Activated T-cell treated with anti-CD3 and anti-CD28 coated beads for 24 hours (primary cell): ENCODE results near the gene KIF16B.

Experiments
- DNase-seq: peaks from one replicate; pipeline ENCODE4 v3.0.0-alpha.2; 2020; ENCODE audit warnings: low read depth

The KIF16B gene

DNA sequence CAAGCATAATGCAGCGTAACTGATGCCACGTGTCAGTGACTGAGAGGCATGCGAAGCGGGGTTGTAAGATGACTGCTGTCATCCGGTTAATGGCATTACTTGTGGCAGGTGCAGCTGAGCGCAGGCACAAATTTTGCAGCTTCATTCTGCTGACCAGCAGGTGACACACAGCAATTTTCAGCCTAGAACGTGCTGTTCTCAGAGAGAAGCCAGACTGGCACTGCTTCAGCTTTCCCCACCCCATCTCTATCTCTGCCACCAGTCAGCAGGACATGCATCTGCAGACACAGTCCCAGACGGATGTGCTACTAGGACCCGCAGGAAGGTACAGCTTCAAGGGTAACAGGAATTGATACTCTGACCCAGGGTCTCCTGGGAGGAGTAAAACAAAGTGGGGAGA is 221.8 kb downstream of the KIF16B start:
- no peak for DNase-seq

DNA sequence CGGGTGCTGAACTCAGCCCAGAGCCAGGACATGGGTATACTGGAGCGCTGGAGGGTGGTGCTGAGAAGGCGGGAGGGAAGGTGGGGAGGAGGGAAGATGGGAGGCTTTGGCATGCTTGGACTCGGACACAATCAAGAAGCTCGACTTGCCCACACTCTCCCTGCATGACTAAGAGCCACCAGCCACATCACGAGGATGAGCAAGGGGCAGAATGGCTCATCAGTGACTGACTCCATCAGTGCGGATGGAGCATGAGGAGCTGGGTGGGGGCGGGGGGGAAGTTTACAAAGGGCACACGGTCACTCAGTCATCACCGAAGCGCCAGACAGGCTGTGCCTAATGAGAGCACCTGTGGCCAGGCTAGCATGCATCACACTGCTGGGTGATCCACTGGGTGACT is 222.8 kb downstream of the KIF16B start:
- DNase-seq = no peak

DNA sequence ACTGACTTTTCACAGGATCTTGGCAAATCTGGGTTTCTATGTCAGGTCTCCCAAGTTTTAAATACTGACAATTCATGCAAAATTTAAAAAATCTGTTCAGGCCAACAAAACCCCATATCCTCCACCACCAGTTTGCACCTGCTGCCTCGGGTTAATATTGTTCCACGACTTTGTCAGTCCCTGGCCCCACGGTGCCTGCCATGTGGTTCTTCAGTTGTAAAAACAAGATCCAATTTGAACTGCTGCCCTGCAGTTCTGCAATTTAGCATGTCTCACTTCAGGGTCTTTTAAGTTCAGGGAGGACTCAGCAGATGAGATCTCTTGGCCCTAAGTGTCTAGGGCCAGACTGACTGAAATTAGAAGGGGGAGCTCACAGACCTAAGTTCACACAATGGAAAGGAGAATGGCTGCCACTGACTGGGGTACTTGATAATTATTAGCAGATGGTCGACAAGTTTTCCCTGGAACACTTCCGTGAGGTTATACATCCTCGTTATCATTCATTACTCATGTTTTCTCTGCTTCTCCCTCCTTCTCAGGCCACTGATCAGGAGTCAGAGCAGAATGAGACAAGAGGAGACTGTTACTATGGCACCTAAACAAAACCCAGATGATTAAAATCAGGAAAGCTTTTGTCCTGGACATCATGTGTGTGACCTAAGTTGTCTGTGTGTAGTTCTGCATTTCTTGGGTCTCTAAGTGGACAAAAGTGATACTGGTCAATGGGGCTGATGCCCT is 223.6 kb downstream of the KIF16B start:
- no peak for DNase-seq

DNA sequence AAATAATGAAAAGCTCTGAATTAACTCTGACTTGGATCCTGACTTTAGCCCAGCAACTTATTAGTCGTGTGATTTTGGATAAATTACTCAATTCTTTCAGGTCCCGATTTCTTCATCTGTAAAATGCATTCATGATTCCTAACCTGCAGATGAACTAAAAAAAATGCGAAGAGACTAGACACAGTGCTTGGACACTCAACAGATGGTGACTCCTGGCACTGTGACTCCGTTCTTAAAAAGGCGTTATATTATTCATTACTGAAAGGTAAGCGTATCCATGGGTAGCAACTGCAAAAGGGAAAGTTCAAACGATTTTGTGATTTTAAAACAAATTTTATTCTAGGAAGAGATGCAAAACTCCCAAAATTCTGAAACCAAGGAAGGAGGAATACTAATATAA is 226.3 kb downstream of the KIF16B start:
- DNase-seq = no peak

DNA sequence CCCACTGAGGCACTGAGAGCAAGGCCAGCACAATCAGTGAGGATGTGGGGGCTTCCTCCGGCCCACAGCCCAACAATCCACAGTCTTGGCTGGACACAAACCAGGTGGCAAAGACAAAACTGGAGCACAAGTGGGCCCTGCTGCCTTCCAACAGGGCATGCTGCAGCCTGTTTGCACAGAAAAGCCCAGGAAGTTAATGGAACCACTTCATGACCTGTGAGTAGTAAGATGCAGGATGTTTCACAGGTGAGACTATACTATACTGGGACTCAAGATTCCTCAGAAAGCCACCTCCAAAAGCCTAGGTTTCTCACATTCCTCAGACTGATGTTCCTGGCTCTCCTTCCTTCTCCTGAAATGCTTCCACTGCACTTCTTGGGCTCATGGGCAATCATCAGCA is 235.5 kb downstream of the KIF16B start:
- DNase-seq = no peak

DNA sequence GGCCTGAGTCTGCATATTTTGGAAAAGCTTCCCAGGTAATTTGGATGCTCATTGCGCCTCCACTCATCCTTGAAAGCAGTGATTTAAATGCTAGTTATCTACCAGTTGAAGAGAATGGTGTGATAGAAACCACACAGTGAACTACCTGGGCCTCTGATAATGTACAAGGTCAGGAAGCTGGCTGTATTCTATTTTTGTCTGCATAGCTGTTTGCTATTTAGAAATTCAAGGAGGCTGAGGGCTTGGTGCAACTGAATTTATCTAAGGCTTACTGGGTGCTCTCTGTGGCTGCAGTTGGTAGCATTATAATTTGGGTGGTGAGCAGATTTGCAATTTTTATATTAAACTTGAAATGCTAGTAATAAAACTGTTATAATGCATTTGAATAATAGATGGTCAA is 245.6 kb downstream of the KIF16B start:
- no peak for DNase-seq

DNA sequence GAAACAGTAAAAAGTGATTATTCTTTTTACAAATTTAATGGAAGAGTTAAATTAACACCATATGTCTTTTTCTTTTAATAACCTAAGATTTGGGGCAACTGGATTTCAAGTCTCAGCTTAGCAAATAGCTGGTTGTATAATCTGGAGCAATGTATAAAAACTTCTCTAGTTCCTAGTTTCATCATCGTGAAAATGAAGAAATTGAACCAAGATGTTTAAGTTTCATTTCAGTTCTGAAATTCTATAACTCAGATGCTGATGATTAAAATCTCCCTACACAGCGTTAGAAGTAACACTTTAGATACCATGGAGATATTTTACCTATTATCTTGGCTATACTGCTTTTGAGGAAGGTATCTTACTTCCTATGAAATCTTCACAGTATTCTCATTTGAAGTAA is 252.0 kb downstream of the KIF16B start:
- no peak for DNase-seq

DNA sequence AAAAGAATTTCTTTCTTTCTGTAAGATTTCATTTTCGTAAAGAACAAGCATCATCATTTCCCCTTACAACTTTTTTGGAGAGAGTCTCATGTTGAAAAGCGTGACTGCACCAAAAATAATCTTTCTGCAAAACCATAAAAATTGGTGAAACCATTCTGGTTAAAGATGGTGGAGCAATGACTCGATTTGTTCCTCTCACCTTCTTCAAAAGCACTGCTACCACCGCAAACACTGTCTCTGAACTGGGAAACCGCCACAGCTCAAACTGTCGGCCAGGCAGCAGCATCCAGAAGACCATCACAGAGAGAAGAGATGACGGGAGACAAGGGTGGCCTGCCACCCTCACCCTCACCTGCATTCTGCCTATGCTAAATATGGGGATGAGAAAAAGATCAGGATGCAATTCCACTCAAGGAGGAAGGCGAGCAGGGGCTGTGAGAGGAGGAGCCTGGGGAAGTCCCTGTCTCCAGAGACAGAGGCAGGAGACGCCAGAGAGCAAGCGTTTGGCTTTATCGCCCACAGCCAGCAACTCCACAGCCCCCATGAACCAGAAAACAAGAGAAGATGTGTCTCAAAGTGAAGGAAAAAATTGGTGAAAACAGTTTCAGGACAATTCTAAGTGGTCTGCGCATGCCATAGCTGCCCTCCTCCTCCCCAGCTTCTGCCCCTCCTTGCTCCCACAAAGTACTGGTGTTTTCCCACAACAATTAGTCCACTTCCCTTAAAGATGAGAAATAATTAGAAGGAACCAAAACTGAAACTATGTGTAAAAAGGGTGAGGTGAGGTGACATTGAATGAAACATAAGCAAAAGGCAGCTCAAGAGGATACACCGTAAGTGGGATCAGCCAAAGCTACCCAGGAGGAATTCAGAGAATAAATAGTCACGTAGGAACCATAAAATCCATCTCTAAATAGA is 255.5 kb downstream of the KIF16B start:
- DNase-seq = no peak

DNA sequence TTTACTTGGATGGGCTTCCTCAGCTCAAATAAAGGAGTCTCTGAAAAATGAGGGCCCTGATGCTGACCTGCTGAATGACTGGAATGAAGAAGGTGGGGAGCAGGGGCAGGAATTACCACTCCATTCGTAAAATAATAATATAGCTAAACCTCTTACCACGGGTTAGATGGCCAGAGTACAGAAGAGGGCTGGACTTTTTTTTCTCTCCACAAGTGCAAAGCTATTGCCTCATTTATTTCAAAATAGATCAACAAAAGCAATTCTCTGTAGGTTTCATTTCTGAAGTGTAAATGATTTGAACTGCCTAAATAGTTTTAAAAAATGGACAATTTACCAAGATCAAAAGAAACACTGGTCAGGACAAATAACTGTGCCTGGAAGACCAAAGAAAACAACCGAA is 256.7 kb downstream of the KIF16B start:
- DNase-seq = no peak

DNA sequence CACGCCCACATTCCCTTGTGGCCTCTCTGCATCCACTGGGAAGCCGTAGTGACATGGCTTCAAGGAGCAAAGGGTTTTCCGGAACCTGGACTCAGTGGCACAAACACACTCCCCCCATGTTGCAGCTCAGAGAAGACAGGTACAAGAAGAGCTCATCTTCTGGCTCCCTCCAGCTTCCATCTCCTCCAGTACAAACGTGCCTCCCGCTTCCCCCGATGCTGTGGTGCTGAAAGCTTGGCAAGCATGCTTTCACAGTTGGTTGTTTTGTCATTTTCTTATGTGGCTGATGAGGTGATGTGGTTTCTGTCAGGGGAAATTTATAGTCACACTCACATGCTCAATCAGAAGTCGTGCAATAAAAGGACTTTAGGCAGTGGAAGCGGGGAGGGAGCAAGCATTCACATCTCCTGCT is 258.5 kb downstream of the KIF16B start:
- DNase-seq = no peak

DNA sequence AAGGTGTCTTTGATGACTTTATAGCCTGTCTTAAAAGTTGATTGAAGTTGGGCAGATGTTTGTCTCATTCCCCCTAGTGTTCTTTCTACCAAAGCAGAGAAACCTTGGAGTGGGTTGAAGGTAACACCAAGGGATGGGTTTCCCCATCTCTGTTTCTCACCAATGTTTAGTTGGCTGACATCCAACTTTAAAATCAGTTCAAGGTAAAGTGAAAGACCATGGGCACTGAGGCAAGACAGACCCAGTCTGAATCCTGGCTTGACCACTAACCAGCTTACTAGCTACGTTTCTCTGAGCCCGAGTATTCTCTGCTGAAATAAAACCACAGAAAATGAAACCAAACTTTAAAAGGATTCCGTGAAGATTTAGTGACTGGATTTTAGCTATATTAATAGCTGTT is 258.9 kb downstream of the KIF16B start:
- DNase-seq = no peak

DNA sequence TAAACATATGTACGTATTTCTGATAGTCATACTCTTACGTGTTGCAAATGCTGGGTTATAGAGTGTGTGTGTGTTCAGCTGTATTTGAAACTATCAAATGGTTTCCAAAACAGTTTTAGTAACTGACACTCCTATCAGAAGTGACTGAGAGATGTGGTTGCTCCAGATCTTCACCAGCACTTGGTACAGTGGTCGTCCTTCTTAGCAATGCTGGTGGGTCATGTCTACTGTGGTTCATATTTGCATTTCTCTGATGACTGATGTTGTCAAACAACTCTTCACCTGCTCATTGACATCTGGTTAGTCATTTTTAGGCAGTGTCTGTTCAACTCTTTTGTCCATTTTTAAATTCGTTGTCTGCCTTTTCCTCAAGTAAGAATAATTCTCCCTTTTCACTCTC is 259.3 kb downstream of the KIF16B start:
- no peak for DNase-seq

DNA sequence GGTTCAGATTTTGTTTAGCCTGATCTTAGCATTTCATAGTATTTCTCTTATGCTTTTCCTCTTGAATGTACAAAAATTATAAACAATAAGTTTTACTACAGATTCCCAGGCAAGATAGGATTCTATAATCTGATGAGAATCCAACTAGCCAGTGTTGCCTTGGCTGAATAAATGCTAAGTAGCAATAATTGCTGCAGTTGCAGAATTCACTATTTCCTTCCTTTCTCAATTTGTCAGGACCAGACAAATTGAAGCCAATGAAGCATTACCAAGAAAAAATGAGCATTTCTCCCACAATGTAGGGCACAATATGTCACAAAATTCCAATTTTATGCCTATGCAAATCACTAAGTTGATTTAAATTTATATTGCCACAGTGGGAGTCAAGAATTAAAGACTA is 260.2 kb downstream of the KIF16B start:
- DNase-seq = no peak

DNA sequence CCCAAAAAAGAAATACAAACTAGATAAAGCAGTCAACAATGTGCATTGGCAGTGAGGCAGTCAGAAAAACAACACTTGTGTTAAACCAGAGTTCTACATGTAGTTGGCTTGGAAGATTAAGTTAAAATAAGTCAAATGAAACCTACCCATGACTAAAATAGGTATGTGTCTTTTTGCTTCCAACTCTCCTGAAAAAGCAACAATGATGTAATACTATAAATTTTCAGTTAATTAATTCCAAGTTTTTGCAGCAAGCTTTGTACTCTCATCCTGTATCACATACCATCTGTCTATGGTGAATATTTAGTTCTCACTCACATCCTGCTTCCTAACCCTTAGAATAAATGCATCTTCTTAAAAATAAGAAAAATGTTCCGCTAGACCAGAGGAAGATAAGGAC is 261.5 kb downstream of the KIF16B start:
- DNase-seq = no peak

DNA sequence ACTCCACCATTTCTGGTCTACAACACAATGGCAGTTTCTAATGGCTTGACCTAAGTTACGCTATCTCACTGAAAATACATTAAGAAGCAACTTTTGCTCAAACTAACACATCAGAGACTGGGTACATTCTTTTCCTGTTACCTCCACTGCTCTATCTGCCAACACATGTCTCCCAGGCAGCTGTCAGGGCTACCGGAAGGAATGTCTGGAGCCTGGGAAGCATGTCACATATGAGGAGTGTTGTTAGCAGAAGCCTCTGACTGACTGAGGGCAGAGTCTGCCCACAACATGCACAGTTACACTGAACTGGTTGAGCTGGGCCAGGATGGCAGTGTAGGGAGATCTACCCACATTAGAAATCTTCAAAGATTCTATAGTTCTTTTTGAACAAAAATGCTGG is 264.5 kb downstream of the KIF16B start:
- DNase-seq = no peak

DNA sequence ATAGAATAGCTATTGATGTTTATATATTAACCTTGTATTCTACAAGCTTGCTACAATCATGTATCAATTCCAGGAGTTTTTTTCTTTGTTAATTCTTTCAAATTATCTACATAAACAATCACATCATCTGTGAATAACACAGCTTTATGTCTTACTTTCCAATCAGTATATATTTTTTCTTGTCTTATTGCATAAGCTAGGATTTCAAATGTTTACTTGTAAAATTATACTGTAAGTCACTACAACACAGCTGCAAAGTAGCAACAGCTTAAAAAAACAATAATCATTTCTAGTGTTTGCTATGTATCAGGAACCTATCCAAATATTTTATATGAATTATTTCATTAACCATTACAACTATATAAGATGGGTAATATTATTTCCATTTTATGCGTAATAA is 270.4 kb downstream of the KIF16B start:
- DNase-seq = no peak

DNA sequence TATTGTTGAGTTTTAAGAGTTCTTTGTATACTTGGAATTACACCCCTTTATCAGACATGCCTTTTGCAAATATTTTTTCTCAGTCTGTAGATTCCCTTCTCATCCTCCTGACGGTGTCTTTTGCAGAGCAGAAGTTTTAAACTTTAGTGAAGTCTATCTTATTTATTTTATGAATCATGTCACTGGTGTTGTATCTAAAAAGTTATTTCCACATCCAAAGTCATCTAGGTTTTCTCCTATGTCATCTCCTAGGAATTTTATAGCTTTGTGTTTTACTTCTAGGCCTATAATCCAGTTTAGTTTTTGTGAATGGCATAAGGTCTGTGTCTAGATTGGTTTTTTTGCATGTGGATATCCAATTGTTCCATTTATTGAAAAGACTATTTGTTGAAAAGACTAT is 271.3 kb downstream of the KIF16B start:
- DNase-seq = no peak

DNA sequence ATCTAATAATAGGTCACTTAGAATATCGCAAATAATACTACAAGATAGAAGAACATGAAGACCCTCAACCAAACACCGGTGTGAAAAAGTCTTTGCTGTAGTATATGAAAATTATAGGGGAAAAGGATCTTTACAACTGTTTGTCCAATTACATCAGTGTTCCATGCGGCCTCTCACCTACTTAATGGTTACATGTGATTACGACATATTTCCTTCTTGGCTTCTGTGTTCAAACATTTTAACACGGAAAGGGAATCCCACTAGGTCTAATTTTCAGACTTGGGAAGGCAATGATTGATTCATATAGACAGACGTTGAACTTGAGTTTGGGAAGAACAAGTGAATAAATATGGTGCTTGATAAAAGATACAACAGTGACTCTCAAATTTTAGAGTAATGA is 273.4 kb downstream of the KIF16B start:
- no peak for DNase-seq

DNA sequence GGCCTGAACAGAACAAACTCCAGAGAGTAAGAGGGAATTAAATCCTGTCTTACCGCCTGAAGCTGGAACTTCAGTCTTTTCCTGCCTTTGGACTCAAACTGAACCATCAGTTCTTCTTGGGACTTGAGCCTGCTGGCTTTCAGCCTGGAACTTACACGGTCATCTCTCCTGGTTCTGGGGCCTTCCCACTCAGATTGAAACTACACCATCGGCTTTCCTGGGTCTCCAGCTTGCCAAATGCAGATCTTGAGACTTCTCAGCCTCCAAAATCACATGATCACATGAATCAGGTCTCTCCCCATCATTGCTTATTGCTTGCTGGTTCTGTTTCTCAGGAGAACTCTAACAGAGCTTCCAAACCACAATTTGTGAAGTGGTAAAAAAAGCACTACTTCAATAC is 276.3 kb downstream of the KIF16B start:
- DNase-seq = no peak

DNA sequence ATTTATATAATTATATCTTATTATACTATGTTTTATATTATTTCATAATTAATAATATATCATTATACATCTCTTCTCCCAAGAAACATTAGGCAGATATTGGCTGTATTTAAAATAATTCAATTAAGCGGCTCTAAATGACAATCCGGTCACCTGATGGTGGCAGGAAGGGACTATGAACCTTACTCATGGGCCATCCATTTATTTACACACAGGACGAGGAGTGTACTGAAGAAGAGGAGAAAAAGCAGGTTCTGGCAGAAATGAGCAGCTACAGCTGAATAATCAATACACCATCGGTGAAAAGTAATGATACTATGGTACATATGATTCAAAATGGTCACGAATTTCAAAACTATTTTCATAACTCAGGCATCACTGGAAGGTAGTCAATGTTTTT is 277.7 kb downstream of the KIF16B start:
- no peak for DNase-seq

DNA sequence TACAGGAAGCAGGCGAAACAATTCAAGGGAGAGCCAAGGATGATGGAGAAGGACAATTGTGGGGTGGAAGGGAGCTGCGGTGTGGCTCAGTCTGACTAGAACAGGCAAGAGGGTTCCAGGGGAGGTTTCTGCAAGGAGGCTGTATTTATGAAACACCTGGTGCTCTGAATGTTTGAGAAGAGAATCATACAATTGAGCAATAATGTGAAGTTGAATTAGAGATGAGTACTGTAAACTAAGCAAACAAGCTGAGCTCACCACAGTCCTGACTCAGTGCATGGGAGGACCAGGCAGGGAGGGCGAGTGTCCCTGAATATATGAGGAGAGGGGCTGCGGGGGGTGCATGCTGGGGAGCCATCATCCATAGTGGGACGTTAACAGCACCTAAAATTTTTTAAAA is 279.7 kb downstream of the KIF16B start:
- no peak for DNase-seq

DNA sequence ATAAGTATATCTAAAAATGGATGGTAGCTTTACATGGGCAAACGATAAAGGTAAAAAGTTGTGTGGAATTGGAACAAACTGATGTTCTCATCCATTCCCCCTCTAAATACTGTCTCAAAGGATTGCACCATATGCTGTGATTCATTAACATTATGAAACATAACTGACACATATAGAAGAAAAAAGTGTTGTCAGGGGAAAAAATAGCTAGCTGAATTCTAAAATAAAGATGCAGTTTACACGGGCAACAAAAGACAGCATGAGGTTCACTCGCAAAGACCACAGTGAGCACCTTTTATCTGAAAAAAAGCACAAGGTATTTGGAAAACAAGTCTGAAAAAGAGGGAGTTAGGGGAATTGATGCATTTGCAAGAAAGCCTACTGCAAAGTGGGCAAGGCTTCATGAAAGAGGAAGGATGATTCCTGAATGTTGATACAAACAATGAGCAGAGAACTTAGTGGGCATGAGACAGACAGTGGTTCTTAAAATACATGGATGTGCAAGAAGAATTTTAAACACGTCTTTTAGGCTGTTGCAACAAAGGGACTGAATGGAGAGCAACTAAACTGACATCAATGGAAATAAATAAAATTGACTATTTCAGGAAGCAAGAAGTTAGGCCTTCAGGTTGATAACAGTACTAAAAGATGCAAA is 280.9 kb downstream of the KIF16B start:
- no peak for DNase-seq

DNA sequence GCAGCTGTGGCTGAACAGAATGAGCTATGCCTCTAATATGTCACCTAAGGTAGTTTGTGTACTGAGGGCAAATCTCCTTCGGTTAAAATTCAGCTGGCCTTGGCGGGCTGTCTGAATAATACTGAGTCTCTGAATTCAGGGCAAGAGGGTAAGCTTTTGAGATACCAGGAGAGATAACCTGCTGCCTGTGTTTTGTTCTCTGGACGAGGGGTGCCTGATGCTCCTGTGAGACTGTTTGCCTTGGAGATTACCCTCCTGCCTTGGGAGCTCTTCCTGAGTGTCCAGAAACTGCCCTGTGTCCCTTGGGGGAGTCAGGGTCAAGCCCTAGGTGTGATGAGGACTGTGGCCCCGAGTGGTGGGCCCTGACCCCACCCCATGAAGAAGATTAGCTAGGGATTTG is 282.9 kb downstream of the KIF16B start:
- no peak for DNase-seq
